GM18508 (cell line): ENCODE measurements around the gene ADAMTSL2.

Experiments
- ATAC-seq: cut with Tn5 transposase; IDR thresholded peaks from one replicate; pipeline ENCODE4 v1.9.1; 2021; ENCODE audit warnings: moderate number of reproducible peaks; ENCODE audit not compliant: insufficient read depth, unreplicated experiment

ADAMTSL2 gene

DNA sequence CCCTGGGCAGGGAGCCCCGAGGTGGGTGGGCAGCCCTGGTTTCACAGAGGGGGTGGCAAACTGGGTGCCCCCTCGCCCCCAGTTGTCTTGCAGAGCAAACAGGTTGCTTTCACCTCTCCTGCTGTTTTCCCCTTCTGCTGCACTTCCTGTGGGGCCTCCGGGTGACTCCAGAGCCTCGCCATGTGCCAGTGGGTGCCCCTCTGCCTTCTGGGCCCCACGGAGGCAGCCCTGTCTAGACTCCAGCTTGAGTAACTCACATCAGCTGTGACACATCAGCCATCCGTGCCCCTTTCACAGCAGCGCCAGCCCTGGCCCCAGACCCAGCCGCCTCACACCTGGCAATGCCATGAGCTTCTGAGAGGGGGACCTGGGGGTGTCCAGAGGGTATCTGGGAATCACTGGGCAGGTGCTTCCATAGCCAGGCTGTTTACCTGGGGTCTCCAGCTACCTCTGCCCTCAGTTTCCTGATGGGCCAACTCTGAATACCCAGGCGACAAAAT lies 36.9 kb downstream of the ADAMTSL2 start:
- ATAC-seq, result no peak

DNA sequence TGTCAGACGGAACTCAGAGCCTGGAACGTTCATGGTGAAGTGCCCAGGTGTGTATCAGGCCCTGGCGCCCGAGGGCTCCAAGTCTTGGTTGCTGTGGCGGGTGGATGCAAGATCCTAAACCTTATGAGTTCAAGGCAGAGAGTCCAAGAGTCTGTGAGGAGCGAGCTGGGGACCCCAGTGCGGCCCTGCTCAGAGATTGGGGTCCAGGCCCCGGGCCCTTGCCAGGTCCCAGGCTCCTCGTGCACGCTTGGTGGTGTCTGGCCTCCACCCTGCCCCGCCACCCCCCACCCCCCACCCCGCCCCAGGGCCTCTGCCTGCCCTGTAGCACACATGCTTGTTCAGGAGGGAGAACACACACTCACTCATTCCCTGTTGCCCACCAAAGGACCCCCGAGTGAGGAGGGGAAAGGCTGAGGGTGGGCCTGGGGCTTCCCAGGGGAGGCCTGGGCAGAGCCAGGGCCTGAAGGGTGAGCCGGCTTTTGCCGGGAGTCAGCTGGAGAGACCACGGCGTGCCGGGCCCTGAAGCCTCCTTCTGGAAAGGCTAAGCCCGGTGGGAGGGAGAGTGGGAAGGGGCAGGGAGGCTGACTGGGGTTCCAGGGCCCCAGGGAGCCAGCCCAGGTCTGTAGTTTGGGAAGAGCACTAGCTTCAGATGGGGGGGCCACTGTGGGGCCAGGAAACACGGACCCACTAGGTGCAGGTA lies 37.5 kb downstream of the ADAMTSL2 start:
- ATAC-seq, result no peak

DNA sequence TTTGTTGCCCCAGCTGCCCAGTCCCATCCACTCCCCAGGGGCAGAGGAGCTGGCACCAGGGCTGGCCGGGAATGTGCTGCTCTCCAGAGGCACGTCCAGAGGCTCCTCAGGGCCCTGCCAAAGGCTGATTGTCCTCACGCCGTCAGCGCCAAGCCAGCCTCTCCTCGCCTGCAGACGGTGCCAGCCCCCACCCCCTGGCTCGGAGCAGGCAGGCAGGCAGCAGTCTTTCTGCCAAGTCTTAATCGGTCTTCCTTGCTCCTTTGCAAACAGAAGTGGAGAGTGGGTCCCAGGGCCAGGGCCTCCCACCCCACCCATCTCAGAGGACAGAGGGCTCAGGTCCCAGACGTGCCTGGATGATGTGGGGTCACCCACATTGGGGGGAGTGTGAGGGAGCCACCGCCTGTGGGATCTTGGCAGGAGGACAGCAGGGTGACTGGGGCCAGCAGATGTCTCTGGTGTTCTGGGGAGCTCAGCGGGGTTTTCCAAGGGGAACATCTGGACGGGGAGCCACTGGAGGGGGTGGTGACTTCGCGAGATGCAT lies 38.4 kb downstream of the ADAMTSL2 start:
- ATAC-seq, result no peak

DNA sequence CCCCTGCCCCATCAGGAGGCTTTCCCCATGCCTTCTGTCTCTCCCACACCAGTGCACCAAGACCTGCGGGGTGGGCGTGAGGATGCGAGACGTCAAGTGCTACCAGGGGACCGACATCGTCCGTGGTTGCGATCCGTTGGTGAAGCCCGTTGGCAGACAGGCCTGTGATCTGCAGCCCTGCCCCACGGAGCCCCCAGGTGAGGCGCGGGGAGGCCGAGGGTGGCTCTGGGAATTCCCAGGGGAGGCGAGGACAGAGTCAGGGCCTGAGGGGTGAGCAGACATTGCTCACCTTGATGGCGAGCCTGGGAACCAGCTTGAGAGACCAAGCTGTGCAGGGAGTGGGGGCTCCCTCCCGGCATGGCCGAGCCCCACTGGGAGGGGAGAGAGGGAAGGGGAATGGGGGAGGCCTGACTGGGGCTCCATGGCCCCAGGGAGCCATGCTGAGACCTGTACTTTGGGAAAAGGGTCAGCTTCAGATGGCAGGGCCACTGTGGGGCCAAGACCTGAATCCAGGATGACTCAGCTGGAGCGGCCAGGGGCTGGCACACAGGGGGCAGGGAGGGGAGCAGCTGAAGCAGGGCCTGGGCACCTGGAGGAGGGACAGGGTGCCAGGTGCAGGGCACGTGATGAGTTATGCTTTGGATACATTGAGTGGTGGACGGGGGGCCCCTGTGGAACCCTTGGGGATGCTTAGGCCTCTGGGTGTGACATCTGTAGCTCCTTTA lies 39.4 kb downstream of the ADAMTSL2 start:
- no peak for ATAC-seq

DNA sequence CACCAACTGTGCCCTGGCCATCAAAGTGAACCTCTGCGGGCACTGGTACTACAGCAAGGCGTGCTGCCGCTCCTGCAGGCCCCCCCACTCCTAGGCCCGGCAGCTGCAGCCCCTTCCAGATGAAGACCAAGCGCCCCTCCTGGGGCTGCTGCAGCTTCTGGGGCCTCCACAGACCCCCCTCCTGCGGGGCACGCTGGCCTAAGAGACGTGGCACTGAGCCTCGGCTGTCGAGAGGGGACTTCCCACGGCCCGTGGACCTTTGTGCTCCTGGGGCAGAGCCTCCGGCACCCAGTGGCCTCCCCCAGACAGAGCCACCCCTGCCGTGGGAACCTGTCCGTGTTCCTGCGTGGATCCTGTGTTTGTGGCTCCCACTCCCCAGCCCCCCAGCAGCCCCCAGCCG lies 40.3 kb downstream of the ADAMTSL2 start:
- no peak for ATAC-seq

DNA sequence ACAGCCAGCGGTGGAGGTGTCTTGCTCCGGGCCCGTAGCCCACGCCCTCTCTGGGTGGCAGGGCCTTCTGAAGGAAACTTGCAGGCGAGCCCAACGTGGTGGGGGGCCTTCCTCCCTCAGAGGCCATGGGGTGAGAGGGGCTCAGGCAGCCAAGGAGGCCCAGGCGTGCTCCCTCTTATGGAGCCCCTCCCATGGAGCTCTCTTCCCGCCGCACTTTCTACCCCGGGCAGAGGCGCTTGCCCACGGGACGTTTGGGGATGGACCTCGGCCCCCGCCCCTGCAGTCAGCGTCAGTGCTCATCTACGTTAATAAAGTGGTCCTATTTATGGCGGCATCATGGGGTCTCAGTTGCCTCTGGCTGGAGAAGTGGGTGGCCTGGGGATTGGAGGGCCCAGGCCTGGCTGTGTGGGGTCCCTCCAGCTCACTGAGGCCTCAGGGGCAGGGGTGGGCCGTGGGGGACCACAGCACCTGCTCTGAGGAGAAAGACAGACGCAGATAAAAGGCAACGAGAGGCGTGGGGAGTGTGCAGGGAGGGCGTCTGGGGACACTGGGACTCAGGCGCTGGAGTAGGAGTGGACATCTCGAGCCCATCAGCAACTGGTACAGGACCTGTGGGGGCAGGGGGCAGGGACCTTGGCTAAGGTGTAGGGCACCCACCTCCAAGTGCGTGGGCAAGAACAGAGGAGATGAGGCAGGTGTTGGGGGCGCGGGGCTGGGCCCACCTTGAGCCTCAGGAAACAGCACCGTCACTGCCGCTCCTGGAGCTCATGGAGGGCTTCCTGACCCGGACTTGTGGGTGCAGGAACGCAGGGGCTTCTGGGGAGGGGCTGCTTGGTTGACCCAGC lies 40.9 kb downstream of the ADAMTSL2 start:
- ATAC-seq, result no peak

DNA sequence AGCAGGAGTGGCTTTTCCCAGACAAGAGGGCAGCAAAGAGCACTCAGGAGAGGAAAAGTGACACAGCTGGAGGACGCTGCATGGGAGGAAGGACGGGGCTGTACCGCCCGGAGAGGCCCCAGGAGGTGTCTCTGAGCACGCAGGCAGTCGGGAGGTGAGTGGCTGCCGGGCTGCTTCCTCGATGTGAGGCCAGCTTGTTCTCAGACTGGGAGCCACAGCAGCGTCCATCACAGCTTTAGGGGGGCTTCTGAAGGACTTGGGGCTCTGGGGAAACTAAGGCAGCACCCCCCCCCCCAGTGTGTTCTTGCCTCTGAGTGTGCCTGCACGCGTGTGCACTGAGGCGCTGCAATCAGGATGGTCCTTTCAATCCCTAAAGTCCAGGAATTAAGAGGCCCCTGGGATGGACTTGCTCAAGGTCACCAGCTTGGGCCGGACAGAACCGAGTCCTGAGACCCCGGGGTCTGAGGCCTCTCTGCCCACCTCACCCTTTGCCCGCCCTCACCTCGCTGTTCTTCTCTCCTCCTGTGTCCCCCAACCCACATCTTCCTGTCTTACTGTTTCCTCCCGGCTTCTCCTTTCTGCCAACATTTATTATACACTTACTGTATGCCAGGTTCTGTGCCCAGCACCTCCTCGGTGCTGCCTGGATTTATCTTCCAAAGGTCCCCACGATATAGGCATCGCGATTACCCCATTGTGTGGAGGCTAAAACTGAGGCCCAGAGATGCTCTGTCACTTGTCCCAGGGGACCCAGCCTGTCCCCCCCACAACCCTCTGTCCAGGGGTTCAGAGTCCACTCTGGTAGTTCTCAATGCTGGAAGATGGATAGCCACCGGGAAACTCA lies 41.7 kb downstream of the ADAMTSL2 start:
- ATAC-seq, result no peak

DNA sequence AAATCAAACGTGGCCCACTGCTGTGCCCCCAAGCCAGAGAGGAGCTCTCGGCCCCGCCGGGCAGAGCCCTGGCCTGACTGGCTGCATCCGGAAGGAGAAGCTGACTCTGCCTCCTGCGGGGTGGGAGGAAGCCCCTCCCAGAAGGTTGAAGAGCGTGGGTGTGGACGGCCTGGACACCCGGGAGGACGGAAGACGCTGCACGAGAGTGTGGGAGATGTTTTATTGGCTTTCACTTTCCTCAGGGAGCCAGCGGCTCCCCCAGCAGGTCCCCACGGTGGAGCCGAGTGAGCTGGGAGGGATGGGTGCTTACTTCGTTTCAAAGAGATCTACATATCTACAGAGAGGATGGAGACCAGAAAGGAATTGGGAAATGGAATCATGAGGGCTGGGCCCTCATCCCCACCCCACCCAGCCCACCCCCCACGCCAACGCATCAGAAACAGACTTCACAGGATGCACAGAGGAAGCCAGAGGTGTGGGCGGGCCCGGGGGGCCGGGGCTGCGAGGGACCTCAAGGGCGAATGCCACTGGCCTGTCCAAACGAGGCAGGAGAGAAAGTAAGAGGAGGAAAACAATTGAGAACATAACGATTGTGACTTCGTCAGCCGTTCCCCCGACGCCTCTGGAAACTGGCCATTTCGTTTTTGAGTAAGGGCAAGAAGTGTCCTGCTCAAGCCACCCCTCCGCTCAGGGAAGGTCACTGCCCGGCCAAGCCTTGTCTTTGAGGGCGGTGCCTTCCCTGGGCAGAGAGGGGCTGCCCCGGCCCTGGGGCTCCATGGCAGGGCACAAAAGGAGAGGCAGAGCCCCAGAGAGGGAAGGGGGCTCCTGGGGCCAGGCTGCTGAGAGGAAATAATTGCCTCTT lies 42.6 kb downstream of the ADAMTSL2 start:
- ATAC-seq, result no peak

DNA sequence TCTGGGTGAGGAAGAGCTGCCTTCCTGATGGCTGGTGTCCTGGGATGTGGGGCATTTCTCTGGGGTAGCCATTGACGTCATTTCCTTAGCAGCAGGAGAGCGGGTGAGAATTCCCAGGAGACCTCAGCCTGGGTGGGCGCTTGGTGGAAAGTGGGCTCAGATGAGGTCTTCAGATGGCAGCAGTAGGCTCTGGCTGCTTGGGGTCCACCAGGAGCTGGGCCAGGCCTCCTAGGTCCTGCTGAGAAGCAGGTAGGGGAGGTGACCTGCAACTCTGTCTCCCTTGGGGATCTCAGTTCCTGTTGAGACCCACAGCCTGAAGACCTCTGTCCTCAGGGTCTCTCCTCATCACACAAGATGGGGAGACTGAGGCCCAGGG lies 43.2 kb downstream of the ADAMTSL2 start:
- no peak for ATAC-seq

DNA sequence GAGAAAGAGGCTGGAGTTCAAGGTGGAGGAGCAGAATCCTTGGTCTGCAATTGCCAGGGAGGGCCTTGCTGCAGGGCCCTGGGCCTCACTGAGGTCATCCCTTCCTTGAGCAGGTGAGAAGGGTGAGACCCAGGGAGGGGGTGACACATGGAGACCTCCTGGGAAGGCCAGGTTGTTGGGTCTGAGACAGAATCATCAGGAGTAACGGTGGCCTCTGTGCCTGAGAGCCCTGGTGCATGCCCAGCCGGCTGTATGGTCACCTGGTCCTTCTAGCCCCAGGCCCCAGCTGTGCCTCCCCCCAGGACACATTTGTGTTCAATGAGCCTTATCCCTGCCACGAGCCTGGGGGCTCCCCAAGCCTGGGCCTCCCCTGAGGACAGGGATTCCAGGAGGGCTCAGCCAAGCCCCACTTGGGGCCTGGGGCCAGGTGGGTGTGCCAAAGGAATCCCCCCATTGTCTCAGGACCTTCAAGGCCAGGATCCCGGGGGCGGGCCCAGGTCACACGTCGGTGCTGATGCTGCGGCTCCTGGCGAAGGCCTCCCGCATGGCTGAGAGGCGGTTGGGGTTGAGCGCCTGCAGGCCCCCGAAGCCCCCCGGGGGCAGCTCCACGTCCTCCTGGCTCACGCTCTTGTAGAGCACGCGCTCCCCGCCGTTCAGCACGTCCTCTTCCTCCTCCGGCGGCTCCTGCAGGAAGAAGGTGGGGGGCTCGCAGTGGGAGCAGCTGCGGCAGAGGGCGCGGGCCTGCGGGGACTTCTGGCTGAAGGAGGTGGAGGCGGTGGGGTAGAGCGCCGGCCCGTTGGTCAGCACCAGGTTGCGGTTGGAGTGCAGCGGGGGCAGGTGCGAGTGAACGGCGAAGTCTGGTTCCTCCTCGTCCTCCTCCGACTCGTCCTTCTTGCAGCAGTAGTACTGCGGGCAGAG lies 44.3 kb downstream of the ADAMTSL2 start:
- ATAC-seq, result no peak

DNA sequence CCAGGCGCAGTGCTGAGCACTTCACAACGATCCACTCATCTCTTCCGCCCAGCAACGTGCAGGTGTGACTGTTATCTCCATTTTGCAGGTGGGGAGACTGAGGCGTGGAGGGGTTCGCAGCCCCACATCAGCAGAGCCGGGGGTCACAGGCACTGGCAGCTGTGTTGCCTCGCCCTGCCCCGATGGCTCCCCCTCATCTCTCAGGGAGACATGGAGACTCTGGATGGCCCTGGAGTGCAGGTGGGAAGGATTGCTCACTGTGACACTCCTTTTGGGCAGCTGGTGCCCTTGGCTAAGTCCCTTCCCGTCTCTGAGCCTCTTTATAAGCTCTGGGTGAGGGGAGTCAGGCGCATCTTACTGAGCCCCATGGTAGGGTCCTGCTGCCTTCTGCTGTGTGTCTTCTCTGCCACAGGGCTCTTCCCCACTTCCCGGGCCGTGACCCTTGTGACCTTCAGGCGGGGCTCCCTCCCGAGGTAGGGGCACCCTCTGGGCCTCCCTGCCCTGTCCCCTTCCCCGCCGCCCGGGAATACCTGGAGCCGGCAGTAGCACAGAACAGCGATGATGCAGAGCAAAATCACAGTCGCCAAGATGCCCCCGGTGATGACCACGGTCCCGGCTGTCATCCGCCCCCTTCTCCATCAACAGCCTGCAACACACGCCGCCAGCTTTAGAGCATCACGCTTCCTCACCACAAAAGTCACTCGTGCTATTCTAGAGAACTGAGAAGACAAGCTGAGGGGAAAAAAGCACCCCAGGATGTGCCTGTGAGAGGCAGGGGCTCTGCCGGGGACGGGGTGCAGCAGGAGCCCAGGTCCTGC lies 45.3 kb downstream of the ADAMTSL2 start:
- ATAC-seq, result no peak

DNA sequence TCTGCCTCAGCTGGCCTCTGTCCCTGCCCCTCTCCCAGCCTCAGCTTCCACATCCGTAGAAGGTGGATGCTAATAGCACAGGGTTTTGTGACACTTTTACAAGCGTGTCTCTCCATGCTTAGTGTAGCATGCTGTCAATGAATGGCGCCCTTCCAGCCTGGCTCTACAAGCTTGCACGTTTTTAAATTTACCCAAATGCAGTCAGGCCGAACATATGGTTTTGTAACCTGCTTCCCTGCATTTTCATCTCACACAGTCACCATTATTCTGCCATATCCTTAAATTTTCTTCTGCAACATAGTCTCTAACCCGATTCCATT lies 45.9 kb downstream of the ADAMTSL2 start:
- no peak for ATAC-seq

DNA sequence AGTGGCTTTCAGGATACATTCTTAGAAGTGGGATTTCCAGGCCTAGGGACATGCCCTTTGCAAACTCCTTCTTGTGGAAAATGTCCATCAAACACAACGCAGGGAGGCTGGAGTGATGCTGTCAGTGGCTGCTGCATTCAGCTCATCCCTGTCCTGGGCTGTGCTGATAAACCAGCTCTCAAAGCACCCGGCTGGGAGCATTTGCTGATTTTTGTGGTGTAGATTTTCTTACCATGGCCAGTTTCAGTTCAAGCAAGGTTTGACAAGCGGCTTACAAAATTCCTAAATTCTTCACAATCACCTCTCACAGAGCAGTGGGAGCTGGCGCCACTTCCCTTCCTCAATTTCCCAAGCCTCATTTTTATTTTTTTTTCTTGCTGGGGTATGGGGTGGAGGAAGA lies 46.5 kb downstream of the ADAMTSL2 start:
- no peak for ATAC-seq

DNA sequence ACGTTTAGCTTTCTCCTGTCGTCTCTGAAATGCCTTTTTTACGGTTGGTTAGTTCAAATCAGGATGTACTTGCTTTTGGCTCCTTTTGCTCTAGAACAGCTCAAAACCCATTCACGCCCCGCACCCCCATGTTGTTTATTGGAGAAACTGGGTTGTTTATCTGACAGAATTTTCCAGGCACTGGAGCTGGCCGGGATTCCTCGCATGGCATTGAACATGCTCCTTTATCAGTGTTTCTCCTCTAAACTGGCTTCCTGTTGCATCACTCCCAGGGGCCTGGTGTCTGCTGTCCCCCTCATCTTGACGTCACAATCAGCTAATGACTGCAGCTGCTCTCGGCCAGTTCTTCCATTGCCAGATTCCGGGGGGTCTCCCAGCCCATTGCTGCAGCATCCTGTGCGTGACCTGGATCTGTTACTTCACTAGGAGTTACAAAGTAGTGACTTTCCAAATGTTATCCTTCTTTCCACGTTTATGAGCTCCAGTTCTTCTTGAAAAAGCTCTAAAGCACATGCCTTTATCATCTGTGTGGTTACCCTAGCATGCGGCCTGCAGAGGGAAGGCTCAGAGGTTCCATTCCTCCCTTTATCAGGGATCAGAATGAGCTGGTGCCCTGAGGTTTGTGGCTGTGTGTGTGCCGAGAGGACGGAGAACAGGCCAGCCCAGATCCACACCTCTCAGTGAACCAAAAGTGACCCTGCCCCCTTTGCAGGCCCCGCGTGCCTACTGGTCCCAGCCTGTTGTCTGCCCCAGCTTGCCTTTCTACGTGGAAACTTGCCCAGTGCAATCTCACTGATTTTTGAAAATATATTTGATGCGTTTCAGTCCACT lies 47.2 kb downstream of the ADAMTSL2 start:
- no peak for ATAC-seq

DNA sequence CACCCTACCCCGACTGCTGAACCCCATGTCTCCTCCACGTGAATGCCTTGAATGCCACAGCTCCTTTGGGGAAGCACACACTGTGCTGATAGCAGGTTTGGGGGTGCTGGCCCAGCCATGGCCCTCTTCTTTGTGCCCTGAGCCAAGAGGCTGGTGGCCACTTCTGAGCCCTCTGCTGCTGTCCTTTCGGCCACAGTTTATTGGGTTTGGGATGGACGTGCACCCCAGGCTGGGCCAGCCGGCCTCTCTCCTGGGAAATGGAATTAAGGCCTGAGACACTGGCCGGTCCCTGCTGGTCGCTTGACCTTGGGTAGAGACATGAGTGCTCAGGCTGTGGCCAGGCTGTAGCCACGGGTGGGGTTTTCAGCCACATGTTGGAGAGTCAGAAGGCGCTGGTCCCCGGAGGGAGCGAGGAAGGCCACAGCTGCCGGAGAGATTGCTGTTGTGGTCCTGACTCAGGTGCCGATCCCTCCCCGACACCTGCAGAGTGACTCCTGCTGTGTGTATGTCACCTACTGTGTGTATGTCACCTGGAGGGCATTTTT lies 48.1 kb downstream of the ADAMTSL2 start:
- no peak for ATAC-seq

DNA sequence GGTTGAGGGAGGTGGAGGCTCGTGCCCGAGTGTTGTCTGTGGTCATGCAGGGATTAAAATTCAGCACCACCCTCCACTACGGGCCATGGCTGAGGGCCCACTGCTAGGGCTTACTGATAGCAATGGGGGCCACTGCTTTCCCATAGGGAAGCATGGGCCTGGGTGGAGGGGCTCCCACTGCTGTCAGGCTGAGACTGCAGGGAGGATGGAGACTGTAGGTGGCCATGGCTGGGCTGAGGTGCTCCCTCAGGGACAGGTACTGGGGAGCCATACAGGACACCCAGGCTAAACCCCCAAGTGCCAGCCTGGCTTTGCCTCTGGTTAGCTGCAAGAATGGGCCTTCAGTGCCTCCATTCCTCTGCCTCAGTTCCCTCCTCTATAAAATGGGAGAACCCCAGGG lies 48.6 kb downstream of the ADAMTSL2 start:
- ATAC-seq, result no peak
